H1 (cell line): Measurements from ENCODE around the gene HOXA11.

Experiments used
- CTCF ChIP-seq, 3 experiments: IDR thresholded peaks; 1 replicate in 2 of 3; 2 replicates in 1 of 3; pipeline versions ENCODE4 v1.5.1 to v1.6.1; 2011; ENCODE audit warnings: low read length in 3 of 3, mild to moderate bottlenecking in 3 of 3, inconsistent platforms in 2 of 3, low read depth in 1 of 3, moderate library complexity in 1 of 3; ENCODE audit not compliant: insufficient read depth in 1 of 3; ENCODE audit errors: control extremely low read depth in 1 of 3
- EZH2 ChIP-seq: fragments of 200-600 bp; sonication (generic); IDR thresholded peaks from 2 replicates; pipeline ENCODE4 v1.7.1; 2012; ENCODE audit warnings: low read depth, mild to moderate bottlenecking, moderate library complexity, low read length, inconsistent platforms; ENCODE audit not compliant: severe bottlenecking
- GABPA ChIP-seq: IDR thresholded peaks from 2 replicates; pipeline ENCODE4 v1.6.1; 2011; ENCODE audit warnings: mild to moderate bottlenecking, low read length, moderate library complexity, borderline replicate concordance; ENCODE audit not compliant: insufficient read depth
- GTF2F1 ChIP-seq: IDR thresholded peaks from 2 replicates; pipeline ENCODE4 v1.6.1; 2012; ENCODE audit warnings: low read depth, low read length, improper control_type of control experiment, borderline replicate concordance
- HDAC6 ChIP-seq: IDR thresholded peaks from one replicate; pipeline ENCODE4 v1.7.1; 2012; ENCODE audit warnings: low read depth, mild to moderate bottlenecking, inconsistent platforms, low read length, moderate library complexity
- POLR2A ChIP-seq, 2 experiments: IDR thresholded peaks; 1 replicate in 1 of 2; 2 replicates in 1 of 2; pipeline ENCODE4 v1.6.1; 2011; ENCODE audit warnings: low read depth in 2 of 2, low read length in 2 of 2, mild to moderate bottlenecking in 2 of 2; ENCODE audit errors: control extremely low read depth in 1 of 2
- POLR2AphosphoS5 ChIP-seq: IDR thresholded peaks from 2 replicates; pipeline ENCODE4 v1.6.1; 2011; ENCODE audit warnings: low read depth, low read length

GRCh38 chr7:27145914-27146412 is 39.1 kb downstream of the HOXA11 start:
- TF ChIP-seq EZH2, result peak; percentile 8
- no peak for TF ChIP-seq CTCF (IDR thresholded peaks at IDR 0.05; ENCODE audit: control extremely low read depth in 1 of 3, insufficient read depth in 1 of 3, low read depth in 1 of 3, low read length in 3 of 3)
- no peak for TF ChIP-seq POLR2A (IDR thresholded peaks at IDR 0.05; ENCODE audit: control extremely low read depth in 1 of 2, low read depth in 2 of 2, low read length in 2 of 2)
- no peak for TF ChIP-seq POLR2AphosphoS5
- TF ChIP-seq GABPA, result no peak
- no peak for TF ChIP-seq GTF2F1
- no peak for TF ChIP-seq HDAC6
